ENCODE measurements around the gene PTPRCAP. TPM values are rescaled to one million over a fixed set of nuclear protein-coding genes. Genes with fewer than 3 reads are reported as not detected.
"Not testable (repeated sequence)": the region's sequence is repeated elsewhere in the genome, so short reads cannot be mapped to it uniquely, and the experiment has no call there.

PTPRCAP gene, protein sequence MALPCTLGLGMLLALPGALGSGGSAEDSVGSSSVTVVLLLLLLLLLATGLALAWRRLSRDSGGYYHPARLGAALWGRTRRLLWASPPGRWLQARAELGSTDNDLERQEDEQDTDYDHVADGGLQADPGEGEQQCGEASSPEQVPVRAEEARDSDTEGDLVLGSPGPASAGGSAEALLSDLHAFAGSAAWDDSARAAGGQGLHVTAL
- total RNA-seq: 10 to 100 TPM; 12.8 to 34.0 (median 18.0) TPM

DNA sequence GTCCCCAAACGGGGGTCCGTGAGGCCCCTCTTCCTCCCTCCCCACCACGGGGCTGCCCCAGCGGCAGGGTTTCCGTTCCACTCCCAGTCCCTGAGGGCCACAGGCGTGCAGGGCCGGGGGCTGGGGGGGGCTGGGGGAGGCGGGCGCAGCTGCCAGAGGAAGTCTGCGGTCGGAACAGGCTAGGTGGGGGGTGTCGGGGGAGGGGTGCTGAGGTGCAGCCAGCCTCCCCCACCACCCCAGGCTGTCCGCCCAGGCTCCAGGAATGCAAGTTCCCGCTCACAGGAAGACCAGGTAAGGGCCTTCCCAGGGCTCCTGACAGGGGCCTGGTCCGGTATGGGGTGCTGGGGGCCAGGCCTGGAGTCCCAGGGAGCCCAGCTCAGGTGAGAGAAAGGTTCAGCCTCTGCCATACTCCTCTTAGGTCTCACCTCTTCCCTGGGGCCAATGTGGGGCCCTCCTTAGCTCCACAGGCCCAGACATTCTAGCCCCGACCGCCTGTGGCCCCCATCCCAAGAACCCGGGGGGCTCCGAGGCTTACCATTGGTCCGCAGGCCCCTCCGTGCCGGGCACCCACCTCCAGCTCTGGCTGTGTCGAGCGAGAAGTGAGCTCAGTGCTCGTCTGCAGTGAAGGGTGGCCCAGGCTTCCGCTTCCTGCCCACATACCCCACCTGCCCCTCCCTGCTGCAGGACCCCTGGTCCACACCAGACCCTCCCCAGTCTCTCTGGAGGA, at the start of gene PTPRCAP:
PTPRCAP (minus strand) TSS at position 601 of the 727 bp plus-strand sequence; CDS start at position 538, 63 bp downstream.
- no peaks in the 10 kb centered on the region for H3K9me3 ChIP-seq
- H3K27me3 ChIP-seq: no peaks in the 10 kb centered on the region
- peaks cover 8 to 48% (median 19%) of the 10 kb centered on the region in 4 donors for H3K4me1 ChIP-seq
- H3K27ac ChIP-seq: peak within 1 kb of the TSS; percentile 42 to 74 (median 50)
- 60 to 76% methylated on average over 7 to 13 of the region's 26 CpGs for WGBS, 2 donors
- peak within 1 kb of the TSS in 3 of 4 donors; percentile 33 to 42 (median 40) for H3K4me3 ChIP-seq
- ATAC-seq (ENCODE audit: low FRiP score in 2 of 2) (peak in 1 of 2 donors; percentile 3), DNase-seq (peak in 1 of 2 donors; percentile 84)
- H3K36me3 ChIP-seq: peaks cover 4 to 89% (median 78%) of the 10 kb centered on the region in 4 donors
- TF ChIP-seq POLR2A (IDR thresholded peaks at IDR 0.05) (peak in 1 of 4 donors; percentile 58), POLR2AphosphoS5 (IDR thresholded peaks at IDR 0.05) (no peak)
- TF ChIP-seq, protein P1, sequence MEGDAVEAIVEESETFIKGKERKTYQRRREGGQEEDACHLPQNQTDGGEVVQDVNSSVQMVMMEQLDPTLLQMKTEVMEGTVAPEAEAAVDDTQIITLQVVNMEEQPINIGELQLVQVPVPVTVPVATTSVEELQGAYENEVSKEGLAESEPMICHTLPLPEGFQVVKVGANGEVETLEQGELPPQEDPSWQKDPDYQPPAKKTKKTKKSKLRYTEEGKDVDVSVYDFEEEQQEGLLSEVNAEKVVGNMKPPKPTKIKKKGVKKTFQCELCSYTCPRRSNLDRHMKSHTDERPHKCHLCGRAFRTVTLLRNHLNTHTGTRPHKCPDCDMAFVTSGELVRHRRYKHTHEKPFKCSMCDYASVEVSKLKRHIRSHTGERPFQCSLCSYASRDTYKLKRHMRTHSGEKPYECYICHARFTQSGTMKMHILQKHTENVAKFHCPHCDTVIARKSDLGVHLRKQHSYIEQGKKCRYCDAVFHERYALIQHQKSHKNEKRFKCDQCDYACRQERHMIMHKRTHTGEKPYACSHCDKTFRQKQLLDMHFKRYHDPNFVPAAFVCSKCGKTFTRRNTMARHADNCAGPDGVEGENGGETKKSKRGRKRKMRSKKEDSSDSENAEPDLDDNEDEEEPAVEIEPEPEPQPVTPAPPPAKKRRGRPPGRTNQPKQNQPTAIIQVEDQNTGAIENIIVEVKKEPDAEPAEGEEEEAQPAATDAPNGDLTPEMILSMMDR (IDR thresholded peaks at IDR 0.05): no peak

DNA sequence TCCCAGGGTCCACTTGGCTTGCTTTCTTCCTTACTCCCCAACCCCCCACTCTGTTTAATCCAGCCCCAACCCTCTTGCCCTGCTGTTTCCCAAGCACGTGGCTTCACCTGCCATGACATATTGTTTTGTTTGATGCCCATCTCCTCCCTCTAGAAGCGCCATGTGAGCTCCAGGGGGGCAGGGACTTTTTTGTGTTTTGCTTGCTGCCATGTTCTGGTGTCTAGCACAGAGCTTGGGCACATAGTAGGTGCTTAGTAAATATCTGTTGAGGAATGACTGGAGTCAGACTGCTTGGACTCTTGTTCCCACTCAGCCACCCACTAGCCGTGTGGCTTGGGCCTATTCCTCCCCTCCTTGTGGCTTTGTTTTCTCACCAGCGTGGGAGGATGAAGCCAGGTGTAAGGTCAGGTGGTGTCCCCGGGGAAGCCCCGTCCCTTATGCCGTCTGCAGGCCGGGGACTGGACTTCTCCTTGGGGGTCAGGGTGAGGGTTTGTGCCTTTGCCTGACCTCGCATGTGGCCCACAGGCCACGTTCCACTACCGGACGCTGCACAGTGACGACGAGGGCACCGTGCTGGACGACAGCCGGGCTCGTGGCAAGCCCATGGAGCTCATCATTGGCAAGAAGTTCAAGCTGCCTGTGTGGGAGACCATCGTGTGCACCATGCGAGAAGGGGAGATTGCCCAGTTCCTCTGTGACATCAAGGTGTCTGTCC, 49.2 kb upstream of the PTPRCAP start:
- H3K4me3 ChIP-seq: no peak overlapping the region
- H3K4me1 ChIP-seq: peaks cover 29 to 43% (median 33%) of the 10 kb centered on the region in 4 donors
- DNase-seq (no peak), ATAC-seq (ENCODE audit: low FRiP score in 2 of 2) (no peak)
- peaks cover 5 to 48% (median 38%) of the 10 kb centered on the region in 4 donors for H3K36me3 ChIP-seq
- H3K27ac ChIP-seq: peak overlapping the region in 1 of 4 donors; percentile 15
- H3K27me3 ChIP-seq: no peaks in the 10 kb centered on the region
- WGBS, 2 donors: 86 to 89% methylated on average over 18 to 20 of the region's 20 CpGs
- H3K9me3 ChIP-seq: no peaks in the 10 kb centered on the region
- TF ChIP-seq POLR2A (IDR thresholded peaks at IDR 0.05) (no peak), EP300 (IDR thresholded peaks at IDR 0.05) (no peak), POLR2AphosphoS5 (IDR thresholded peaks at IDR 0.05) (no peak)
- TF ChIP-seq, protein P1 (IDR thresholded peaks at IDR 0.05): no peak

DNA sequence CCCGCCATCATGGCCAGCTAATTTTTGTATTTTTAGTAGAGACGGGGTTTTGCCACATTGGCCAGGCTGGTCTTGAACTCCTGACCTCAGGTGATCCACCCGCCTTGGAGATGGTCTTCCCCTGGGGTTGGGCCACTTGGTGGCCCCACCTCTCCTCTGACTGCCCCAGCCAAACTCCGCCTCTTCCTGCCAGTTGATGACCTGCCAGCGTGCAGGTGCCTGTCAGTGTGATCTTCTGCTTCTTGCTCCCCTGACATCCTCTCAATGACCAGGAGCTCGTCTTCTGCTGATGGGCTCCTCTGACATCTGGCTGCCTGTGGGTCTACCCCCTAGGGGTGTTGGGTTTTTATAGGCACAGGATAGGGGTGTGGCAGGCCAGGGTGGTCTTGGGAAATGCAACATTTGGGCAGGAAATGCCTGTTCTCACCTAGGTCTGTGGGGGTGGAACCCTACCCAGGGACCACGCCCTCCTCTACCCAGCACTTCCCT, 48.4 kb upstream of the PTPRCAP start:
- peak overlapping the region in 2 of 4 donors; percentile 7 to 15 for H3K27ac ChIP-seq
- not testable (repeated sequence) for H3K27me3 ChIP-seq; H3K9me3 ChIP-seq; H3K4me3 ChIP-seq; ATAC-seq (ENCODE audit: low FRiP score in 2 of 2); DNase-seq
- peak in 1 of 4 donors; percentile 41 for TF ChIP-seq POLR2A (IDR thresholded peaks at IDR 0.05)
- peaks cover 29 to 43% (median 33%) of the 10 kb centered on the region in 4 donors for H3K4me1 ChIP-seq
- peaks cover 5 to 41% (median 31%) of the 10 kb centered on the region in 4 donors for H3K36me3 ChIP-seq
- 76 to 84% methylated on average over 7 of the region's 7 CpGs for WGBS, 2 donors

DNA sequence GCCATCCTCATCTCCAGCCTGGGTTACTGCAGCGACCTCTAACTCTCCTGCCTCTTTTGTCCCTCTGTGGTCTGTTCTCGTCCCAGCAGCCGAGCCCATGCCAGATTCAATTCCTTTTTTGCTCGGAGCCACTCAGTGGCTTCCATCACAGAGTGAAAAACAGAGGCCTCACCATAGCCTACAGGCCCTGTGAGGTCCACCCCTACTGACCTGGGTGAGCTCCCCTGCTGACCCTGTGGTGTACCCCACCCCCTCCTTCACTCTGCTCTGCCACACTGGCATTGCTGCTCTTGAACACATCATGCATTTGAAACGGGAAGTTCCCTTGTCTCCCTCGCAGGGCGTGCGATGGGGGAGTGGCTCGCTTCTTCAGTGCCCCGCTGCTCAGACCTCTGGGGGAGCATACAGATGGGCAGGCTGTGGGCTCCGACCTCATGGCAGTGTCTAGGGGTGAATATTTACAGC, 47.4 kb upstream of the PTPRCAP start:
- peak overlapping the region in 2 of 4 donors; percentile 63 to 95 for H3K27ac ChIP-seq
- no peak for DNase-seq

More for the DNA sequence above, 47.4 kb upstream of the PTPRCAP start:
- peaks cover 5 to 30% (median 21%) of the 10 kb centered on the region in 4 donors for H3K36me3 ChIP-seq
- H3K27me3 ChIP-seq: no peaks in the 10 kb centered on the region
- no peak for ATAC-seq (ENCODE audit: low FRiP score in 2 of 2)
- H3K4me3 ChIP-seq: peak overlapping the region in 1 of 4 donors; percentile 1
- 68 to 77% methylated on average over 4 to 11 of the region's 11 CpGs for WGBS, 2 donors
- H3K4me1 ChIP-seq: peaks cover 29 to 43% (median 33%) of the 10 kb centered on the region in 4 donors
- no peaks in the 10 kb centered on the region for H3K9me3 ChIP-seq
- TF ChIP-seq, protein P1 (IDR thresholded peaks at IDR 0.05): no peak
- TF ChIP-seq POLR2AphosphoS5 (IDR thresholded peaks at IDR 0.05) (no peak), EP300 (IDR thresholded peaks at IDR 0.05) (no peak), POLR2A (IDR thresholded peaks at IDR 0.05) (no peak)
